ENCODE measurements around the gene REEP1. TPM values are rescaled to one million over a fixed set of nuclear protein-coding genes. Genes with fewer than 3 reads are reported as not detected.

Gene REEP1
- total and polyA plus RNA-seq, 9 of the 15 experiments (the other 6 are each of a cell fraction or from before 2014, with no cell fraction given) = 0.11 to 0.67 (median 0.13) TPM

- TF ChIP-seq NCOA1 (IDR thresholded peaks at IDR 0.05; ENCODE audit: low read depth) (no peak; the same call in 1 of the 2 replicates), ZNF212 (CRISPR knock-in tag; IDR thresholded peaks at IDR 0.05) (peak; percentile 79; the same call in 1 of the 2 replicates), ZNF695 (CRISPR knock-in tag; IDR thresholded peaks at IDR 0.05) (no peak), MECOM (CRISPR knock-in tag; IDR thresholded peaks at IDR 0.05) (no peak), ZNF707 (CRISPR knock-in tag; conservative IDR thresholded peaks at IDR 0.05) (no peak), BRF2 (IDR thresholded peaks at IDR 0.05; ENCODE audit: borderline replicate concordance, insufficient read depth, insufficient read length) (no peak), KDM2B (CRISPR knock-in tag; IDR thresholded peaks at IDR 0.05) (no peak), TCF3 (CRISPR knock-in tag; IDR thresholded peaks at IDR 0.05) (peak; percentile 43; the same call in 1 of the 2 replicates), CAMTA2 (CRISPR knock-in tag; conservative IDR thresholded peaks at IDR 0.05) (peak; percentile 67; the same call in 1 of the 2 replicates), ELK3 (CRISPR knock-in tag; IDR thresholded peaks at IDR 0.05) (no peak), RBM25 (IDR thresholded peaks at IDR 0.05; ENCODE audit: low read depth, low read length, severe bottlenecking) (peak; percentile 7), FIP1L1 (IDR thresholded peaks at IDR 0.05; ENCODE audit: low read depth, low read length, poor library complexity, severe bottlenecking) (peak; percentile 96), KLF10 (CRISPR knock-in tag; IDR thresholded peaks at IDR 0.05) (no peak), E2F5 (CRISPR knock-in tag; IDR thresholded peaks at IDR 0.05) (peak; percentile 40; the same call in 1 of the 2 replicates), BDP1 (IDR thresholded peaks at IDR 0.05; ENCODE audit: insufficient read depth, insufficient read length) (no peak), HMG20B (CRISPR knock-in tag; IDR thresholded peaks at IDR 0.05) (no peak), GMEB1 (CRISPR knock-in tag; IDR thresholded peaks at IDR 0.05) (peak; percentile 98)
Observed at GRCh38 chr2:86195055-86195807, 142.2 kb downstream of the REEP1 start, which contains the start of gene IMMT (continued).
